Activated CD4-positive, alpha-beta memory T cell treated with anti-CD3 and anti-CD28 coated beads for 36 hours (primary cell): ENCODE results near the gene RAPGEF5. TPM values are rescaled to one million over a fixed set of nuclear protein-coding genes. Genes with fewer than 3 reads are reported as not detected.

ENCODE experiments used
- CTCF ChIA-PET: fragments of 350-600 bp; sonication (Branson Sonifier 250); formaldehyde crosslinking; loops from one replicate; lab custom pipeline; 2021; ENCODE audit warnings: antibody characterized with exemption, inconsistent platforms; lab: Charles Lee
- POLR2A ChIA-PET: fragments of 350-600 bp; sonication (Branson Sonifier 250); formaldehyde crosslinking; loops from one replicate; lab custom pipeline; 2021; ENCODE audit warnings: antibody characterized with exemption; lab: Charles Lee
- DNase-seq: peaks from one replicate; pipeline ENCODE4 v3.0.0-alpha.2; 2020
- H3K27ac Mint-ChIP-seq: one replicate; pipeline ENCODE4 v1.8.0; 2021; ENCODE audit warnings: mixed read lengths
- H3K27me3 Mint-ChIP-seq: one replicate; pipeline ENCODE4 v1.8.0; 2021; ENCODE audit warnings: mixed read lengths
- H3K36me3 Mint-ChIP-seq: one replicate; pipeline ENCODE4 v1.8.0; 2021; ENCODE audit warnings: mixed read lengths
- H3K4me1 Mint-ChIP-seq: one replicate; pipeline ENCODE4 v1.8.0; 2021; ENCODE audit warnings: low read depth, mixed read lengths
- H3K4me3 Mint-ChIP-seq: one replicate; pipeline ENCODE4 v1.8.0; 2021; ENCODE audit warnings: mild to moderate bottlenecking, mixed read lengths
- H3K9me3 Mint-ChIP-seq: one replicate; pipeline ENCODE4 v1.8.0; 2021; ENCODE audit warnings: mixed read lengths
- intact Hi-C: fragments of 100-400 bp; cut with micrococcal nuclease; formaldehyde crosslinking; loops from one replicate; pipeline ENCODE4 v1.15.1; 2023
- total RNA-seq, 2 experiments: library from RNA; stranded (reverse); gene quantifications; one replicate each; pipeline ENCODE4 v1.2.3, GENCODE V29; 2021

RAPGEF5 gene
- total RNA-seq, 2 experiments from 2014 or later, result 0.27 to 0.29 TPM

DNA sequence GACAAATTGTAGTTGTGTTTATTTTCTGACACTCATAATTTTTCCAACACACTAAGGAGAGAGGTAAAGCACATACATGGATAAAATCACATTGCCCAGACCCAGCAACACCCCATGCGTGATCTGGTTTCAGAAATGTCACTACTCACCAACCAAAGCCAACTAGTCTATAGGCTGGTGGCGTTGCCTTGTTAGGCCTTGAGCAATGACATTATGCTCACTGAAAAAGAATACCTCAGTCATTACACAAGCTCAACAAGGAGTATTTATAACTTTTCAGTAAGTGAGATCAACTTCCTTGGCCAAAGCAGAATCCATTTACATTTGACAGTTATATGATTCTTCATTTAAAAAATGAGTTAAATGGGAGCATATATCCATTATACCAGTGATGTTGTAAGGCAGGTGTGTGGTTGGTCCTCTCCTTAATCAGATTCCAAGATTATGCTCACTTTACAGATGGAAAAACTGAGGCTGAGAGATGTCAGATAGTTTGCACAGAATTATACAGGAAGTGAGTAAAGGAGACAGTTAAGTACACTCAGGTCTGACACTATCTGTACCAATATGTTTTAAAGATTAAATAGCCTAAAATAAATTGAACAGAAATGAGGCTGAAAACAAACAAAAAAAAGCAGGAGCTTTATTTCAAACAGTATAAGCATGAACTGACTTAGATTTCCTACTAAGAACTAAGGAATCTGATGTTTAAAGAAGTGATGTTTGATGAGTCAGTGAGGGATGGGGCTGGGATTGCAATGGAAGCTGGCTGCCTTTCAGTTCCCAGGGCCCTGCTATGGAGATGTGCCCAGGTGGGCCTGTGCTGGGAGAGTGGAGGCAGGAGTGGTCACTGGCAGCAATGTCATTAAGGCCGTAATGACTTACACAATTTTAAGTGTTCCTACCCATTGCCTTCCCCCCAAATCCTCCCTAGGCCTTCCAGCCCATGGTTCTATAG is 118.3 kb downstream of the RAPGEF5 start:
- Mint-ChIP-seq H3K27ac (no peak overlapping the region), H3K27me3 (peaks cover 6% of the 10 kb centered on the region), H3K4me1 (no peaks in the 10 kb centered on the region), H3K36me3 (no peaks in the 10 kb centered on the region), H3K9me3 (no peaks in the 10 kb centered on the region), H3K4me3 (no peak overlapping the region)
- CTCF ChIA-PET, result no interaction called here
- intact Hi-C loops, result no loop called here
- POLR2A ChIA-PET, result no interaction called here
- no peak for DNase-seq

DNA sequence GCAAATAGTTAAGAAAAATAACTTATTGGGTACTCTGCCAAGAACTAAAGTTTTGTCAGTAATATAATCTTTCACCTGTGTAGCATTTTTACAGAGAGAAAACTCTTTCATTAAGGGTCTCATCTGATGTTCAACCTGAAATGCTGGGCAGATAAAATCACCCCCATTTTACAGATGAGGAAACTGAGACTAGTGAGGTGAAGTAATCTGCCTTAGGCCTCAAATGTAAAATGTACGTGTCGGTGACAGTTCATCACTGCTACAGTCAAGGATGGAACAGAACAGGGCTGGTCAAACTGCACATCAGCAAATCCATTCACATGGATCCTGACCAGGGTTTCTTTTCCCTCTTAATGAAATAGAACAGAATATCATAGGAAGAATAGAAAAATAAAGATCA is 121.8 kb downstream of the RAPGEF5 start:
- intact Hi-C loops, result no loop called here

DNA sequence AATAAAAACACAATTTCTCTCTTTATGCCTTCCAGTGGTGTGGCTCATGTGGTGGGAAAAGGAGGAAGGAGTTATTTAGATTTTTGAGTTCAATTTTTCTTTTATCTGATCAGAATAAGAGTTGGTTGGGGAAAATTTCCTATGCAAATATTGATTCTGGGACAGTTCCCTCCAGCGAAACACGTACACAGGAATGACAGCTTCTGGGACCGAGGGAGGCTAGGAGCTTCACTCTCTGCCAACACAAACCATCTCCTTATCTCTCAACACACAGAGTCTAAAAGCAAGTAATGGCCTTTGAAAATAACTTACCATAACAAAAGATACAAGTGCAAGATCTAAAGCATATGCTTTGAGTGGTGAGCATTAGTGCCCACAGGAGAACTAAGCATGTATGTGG is 122.7 kb downstream of the RAPGEF5 start:
- POLR2A ChIA-PET, result no interaction called here
- Mint-ChIP-seq H3K27me3 (peaks cover 6% of the 10 kb centered on the region), H3K9me3 (no peaks in the 10 kb centered on the region), H3K27ac (no peak overlapping the region), H3K36me3 (no peaks in the 10 kb centered on the region), H3K4me1 (no peaks in the 10 kb centered on the region), H3K4me3 (no peak overlapping the region)
- DNase-seq, result no peak
- intact Hi-C loops, result no loop called here
- CTCF ChIA-PET, result no interaction called here

More for the DNA sequence above, 121.8 kb downstream of the RAPGEF5 start:
- POLR2A ChIA-PET, result no interaction called here
- Mint-ChIP-seq H3K9me3 (no peaks in the 10 kb centered on the region), H3K27ac (no peak overlapping the region), H3K4me1 (no peaks in the 10 kb centered on the region), H3K4me3 (no peak overlapping the region), H3K36me3 (no peaks in the 10 kb centered on the region), H3K27me3 (peaks cover 6% of the 10 kb centered on the region)
- DNase-seq, result no peak
- CTCF ChIA-PET, result no interaction called here

DNA sequence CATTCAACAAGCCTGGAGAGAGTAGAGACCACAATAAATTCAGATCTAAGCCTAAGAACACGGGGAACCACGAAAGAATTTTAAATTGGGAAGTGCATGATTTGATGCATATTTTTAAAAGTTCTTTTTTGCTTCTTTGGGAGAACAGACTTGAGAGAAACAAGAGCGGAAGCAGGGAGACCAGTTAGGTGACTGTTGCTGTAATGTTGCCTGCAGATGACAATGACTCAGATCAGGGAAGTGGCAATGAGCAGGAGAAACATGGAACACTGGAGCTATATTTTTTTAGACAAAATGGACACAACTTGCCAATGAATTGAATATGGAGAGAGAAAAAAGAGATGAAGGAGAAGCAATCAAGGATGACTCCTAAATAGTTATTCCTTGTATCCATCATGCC is 125.1 kb downstream of the RAPGEF5 start:
- Mint-ChIP-seq H3K4me1 (no peaks in the 10 kb centered on the region), H3K4me3 (no peak overlapping the region), H3K27me3 (peaks cover 6% of the 10 kb centered on the region), H3K36me3 (no peaks in the 10 kb centered on the region), H3K9me3 (no peaks in the 10 kb centered on the region), H3K27ac (no peak overlapping the region)
- ChIA-PET POLR2A (no interaction called here), CTCF (no interaction called here)
- DNase-seq, result no peak
- intact Hi-C loops, result no loop called here

DNA sequence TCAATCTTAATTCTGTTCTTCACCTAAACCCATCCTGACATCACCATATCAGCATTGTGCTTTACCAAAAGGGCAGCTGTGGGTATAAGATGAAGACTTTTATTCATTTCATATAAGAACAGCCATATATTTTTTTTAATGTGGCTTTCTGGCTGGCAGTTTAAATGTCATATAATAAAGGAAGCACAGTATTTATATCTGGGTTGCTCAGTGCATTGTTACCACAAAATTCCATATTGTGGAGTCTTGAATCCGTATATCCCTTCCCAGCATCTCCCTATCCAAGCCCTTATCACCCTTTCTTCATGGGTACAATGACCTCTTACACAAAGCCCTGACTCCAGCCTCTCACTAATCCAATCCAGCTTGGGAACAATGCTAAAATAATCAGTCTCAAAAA is 125.8 kb downstream of the RAPGEF5 start:
- Mint-ChIP-seq H3K4me3 (no peak overlapping the region), H3K36me3 (no peaks in the 10 kb centered on the region), H3K4me1 (no peaks in the 10 kb centered on the region), H3K27me3 (peaks cover 3% of the 10 kb centered on the region), H3K27ac (no peak overlapping the region), H3K9me3 (no peaks in the 10 kb centered on the region)
- CTCF ChIA-PET, result interaction anchor here (0.8 kb wide), 1 partner anchor 128 kb away, joined by 3 read pairs; no protein-coding TSS in a partner anchor
- POLR2A ChIA-PET, result no interaction called here
- intact Hi-C loops, result no loop called here
- no peak for DNase-seq

DNA sequence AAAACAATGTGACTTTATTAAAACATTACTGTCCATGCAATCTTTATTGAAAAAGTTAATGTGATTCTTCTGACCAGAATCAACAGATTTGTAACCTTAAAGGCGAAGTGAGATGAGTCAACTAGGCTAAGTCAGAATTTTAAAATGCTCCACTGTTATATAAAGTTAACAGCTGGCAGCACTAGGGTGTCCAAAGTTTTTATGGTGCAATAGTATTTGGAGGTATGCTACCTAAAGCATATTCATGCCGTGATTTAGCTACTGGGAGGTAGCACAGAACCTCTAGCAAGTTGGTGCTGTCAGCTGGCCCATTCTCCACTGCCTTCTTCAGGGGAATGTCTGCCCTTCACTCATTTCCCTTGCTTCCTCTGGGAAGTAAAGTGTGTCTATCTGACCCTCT is 126.7 kb downstream of the RAPGEF5 start:
- no peak overlapping the region for H3K4me3 Mint-ChIP-seq
- H3K4me1 Mint-ChIP-seq, result no peaks in the 10 kb centered on the region
- DNase-seq, result no peak
- H3K9me3 Mint-ChIP-seq, result no peaks in the 10 kb centered on the region
- peaks cover 3% of the 10 kb centered on the region for H3K27me3 Mint-ChIP-seq
- no peaks in the 10 kb centered on the region for H3K36me3 Mint-ChIP-seq
- intact Hi-C loops, result no loop called here
- ChIA-PET POLR2A (no interaction called here), CTCF (interaction anchor here (0.7 kb wide), 1 partner anchor 120 kb away, joined by 3 read pairs; no protein-coding TSS in a partner anchor)
- no peak overlapping the region for H3K27ac Mint-ChIP-seq

DNA sequence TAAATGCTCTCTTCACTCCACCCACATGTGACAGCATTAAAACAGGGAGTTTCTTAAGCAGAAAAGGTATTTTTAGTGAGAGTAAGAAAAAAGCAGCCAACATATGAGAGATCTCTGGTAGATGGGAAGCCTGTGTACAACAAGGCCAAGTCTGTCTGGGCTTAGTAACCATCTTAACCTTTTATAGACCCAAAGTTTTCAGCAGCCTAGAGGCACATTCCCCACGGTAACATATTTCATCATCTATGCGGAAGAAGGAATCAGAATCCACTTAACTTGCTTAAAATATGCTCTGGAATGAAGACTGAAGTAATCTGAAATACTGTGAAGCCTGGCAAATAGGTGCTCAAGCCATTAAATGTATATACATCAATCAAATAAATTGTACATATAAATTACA is 127.8 kb downstream of the RAPGEF5 start:
- Mint-ChIP-seq H3K9me3 (no peaks in the 10 kb centered on the region), H3K4me1 (no peaks in the 10 kb centered on the region), H3K36me3 (no peaks in the 10 kb centered on the region), H3K4me3 (no peak overlapping the region), H3K27me3 (peaks cover under 1% of the 10 kb centered on the region), H3K27ac (no peak overlapping the region)
- ChIA-PET POLR2A (no interaction called here), CTCF (no interaction called here)
- no peak for DNase-seq
- intact Hi-C loops, result no loop called here

DNA sequence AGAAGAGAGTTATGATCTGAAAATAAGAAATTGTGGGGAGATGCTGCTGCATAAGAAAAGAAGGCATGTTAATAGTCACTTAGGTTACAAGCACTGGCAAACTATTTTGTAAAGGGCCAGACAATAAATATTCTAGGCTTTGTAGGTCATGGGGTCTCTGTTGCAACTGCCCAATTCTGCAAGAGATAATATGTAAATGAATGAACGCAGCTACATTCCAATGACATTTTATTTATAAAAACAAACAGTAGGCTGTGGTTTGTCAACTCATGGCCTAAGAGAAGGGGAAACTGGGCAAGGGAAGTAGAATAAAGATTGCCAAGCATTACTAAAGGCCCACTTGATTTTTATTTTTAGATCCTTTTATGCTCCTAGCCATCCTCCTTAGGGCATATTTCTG is 133.1 kb downstream of the RAPGEF5 start:
- H3K4me3 Mint-ChIP-seq, result no peak overlapping the region
- intact Hi-C loops, result no loop called here
- H3K4me1 Mint-ChIP-seq, result no peaks in the 10 kb centered on the region
- peaks cover 1% of the 10 kb centered on the region for H3K27me3 Mint-ChIP-seq
- ChIA-PET CTCF (no interaction called here), POLR2A (no interaction called here)
- DNase-seq, result no peak
- no peaks in the 10 kb centered on the region for H3K9me3 Mint-ChIP-seq
- no peak overlapping the region for H3K27ac Mint-ChIP-seq
- H3K36me3 Mint-ChIP-seq, result no peaks in the 10 kb centered on the region

DNA sequence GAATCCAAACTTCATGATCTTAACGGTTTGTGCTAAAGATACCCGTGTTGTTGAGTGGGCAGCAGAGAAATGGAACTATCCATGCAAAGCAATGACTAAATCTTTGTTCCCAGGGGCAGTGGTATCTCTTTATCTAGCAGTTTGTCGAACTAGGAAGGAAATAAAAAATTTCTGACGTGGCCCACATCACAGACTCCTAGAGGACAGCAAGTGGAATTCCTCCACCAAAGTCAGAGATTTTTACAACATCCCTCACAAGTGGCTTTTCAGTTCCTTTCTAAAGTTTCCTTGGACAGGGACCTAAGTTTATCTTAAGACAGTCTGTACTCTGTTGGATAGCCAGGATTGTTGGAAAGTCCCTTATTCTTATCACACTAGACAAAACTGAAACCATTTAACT is 136.0 kb downstream of the RAPGEF5 start:
- POLR2A ChIA-PET, result no interaction called here
- CTCF ChIA-PET, result no interaction called here
- no peak overlapping the region for H3K27ac Mint-ChIP-seq
- intact Hi-C loops, result no loop called here
- H3K27me3 Mint-ChIP-seq, result peaks cover 11% of the 10 kb centered on the region
- H3K36me3 Mint-ChIP-seq, result no peaks in the 10 kb centered on the region
- no peak for DNase-seq
- no peaks in the 10 kb centered on the region for H3K4me1 Mint-ChIP-seq
- H3K4me3 Mint-ChIP-seq, result no peak overlapping the region
- H3K9me3 Mint-ChIP-seq, result no peaks in the 10 kb centered on the region

DNA sequence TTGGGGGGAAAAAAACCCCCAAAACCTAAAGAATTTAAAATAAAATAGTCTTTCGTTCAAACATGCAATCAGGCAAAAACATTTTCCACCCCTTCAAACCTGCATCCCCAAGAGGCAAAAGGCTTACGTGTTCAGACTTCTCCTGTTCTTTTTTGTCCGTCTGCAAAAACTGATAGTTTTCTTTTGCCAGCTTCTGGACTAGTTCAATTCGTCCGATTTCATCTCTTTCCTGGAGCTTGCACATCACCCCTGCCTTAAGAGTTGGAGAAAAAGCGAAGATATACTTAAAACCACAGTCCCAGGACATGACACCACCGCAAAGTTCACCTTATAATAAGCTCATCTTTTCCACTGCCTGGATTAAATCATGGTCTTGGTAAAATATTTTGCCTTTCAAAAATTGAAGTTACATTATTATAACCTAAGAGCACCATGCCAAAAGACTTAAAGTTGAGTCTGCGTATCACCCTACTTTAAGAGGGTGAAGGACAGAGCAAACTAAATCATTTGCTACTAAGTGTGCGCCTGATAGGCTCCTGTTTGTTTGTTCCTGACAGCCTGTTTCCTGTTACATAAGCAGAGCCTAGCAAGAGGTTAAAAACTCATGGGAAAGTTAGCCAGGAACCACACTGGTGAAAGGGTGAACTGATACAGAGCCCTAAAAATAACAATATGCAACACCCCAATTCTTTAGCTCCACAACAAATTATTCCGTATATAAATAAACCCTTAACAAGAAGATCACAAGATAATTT is 137.0 kb downstream of the RAPGEF5 start:
- Mint-ChIP-seq H3K27ac (no peak overlapping the region), H3K36me3 (no peaks in the 10 kb centered on the region), H3K9me3 (no peaks in the 10 kb centered on the region), H3K4me3 (no peak overlapping the region), H3K4me1 (no peaks in the 10 kb centered on the region), H3K27me3 (peaks cover 16% of the 10 kb centered on the region)
- CTCF ChIA-PET, result no interaction called here
- DNase-seq, result no peak
- POLR2A ChIA-PET, result no interaction called here
- intact Hi-C loops, result no loop called here

DNA sequence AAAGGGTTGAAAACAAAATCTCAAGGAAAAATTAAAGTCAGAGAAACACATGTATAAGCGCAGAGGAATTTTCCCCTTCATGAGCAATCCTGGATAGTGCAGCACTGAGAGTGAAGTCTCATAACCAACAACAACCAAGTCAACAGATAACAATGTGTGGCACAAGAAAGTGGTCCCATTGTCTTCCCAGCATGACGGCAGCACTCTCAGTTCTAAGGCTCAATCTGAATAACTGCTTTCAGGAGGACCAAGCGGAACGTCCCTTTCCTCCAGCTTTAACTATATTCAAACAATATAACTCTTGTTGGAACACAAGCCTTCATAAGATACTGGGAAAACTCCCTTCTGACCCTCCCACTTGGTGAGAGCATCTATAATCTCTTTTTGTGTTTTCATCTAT is 137.9 kb downstream of the RAPGEF5 start:
- intact Hi-C loops, result no loop called here
- Mint-ChIP-seq H3K36me3 (no peaks in the 10 kb centered on the region), H3K4me1 (no peaks in the 10 kb centered on the region), H3K9me3 (no peaks in the 10 kb centered on the region), H3K4me3 (no peak overlapping the region), H3K27ac (no peak overlapping the region), H3K27me3 (peaks cover 16% of the 10 kb centered on the region)
- CTCF ChIA-PET, result no interaction called here
- POLR2A ChIA-PET, result no interaction called here
- no peak for DNase-seq

DNA sequence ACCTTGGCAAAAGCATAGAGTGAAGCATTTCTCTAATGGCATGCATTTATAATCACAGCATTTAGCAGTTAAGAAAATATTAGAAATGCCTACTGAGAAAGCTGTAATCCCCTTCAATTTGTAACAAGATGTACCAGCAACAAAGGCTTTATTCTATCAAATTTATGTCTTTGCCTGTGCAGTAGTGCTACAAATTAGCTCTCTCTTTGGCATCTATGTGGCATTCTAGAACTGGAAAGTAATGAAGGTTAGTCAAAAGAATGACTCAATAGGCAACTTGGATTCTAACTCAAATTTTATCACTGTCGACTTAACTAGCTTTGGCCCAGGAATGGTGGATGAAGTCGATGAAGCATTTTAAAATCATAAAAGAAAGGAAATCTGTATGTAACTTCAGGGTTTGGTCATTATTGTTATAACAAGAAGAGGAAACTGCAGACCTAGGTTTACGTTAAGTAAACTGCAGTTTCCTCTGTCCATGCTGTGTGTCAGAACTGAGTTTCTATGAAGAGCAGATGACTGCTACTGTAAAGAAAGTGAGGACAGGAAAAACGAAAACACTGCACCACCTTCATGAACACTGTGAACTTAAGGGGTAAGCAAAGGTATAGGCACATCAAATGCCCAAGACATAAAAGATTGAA is 140.0 kb downstream of the RAPGEF5 start:
- H3K9me3 Mint-ChIP-seq, result no peaks in the 10 kb centered on the region
- intact Hi-C loops, result no loop called here
- no peaks in the 10 kb centered on the region for H3K36me3 Mint-ChIP-seq
- peaks cover 20% of the 10 kb centered on the region for H3K27me3 Mint-ChIP-seq
- H3K27ac Mint-ChIP-seq, result no peak overlapping the region
- ChIA-PET POLR2A (no interaction called here), CTCF (interaction anchor here (0.6 kb wide), 1 partner anchor 269 kb away, joined by 3 read pairs; no protein-coding TSS in a partner anchor)
- no peaks in the 10 kb centered on the region for H3K4me1 Mint-ChIP-seq
- no peak overlapping the region for H3K4me3 Mint-ChIP-seq
- DNase-seq, result no peak
